Measurements from ENCODE around the gene RPS21. TPM values are rescaled to one million over a fixed set of nuclear protein-coding genes. Genes with fewer than 3 reads are reported as not detected.

Gene RPS21
- total RNA-seq, 6 experiments from 2014 or later, result 1,061 to 1,388 (median 1,229) TPM

DNA sequence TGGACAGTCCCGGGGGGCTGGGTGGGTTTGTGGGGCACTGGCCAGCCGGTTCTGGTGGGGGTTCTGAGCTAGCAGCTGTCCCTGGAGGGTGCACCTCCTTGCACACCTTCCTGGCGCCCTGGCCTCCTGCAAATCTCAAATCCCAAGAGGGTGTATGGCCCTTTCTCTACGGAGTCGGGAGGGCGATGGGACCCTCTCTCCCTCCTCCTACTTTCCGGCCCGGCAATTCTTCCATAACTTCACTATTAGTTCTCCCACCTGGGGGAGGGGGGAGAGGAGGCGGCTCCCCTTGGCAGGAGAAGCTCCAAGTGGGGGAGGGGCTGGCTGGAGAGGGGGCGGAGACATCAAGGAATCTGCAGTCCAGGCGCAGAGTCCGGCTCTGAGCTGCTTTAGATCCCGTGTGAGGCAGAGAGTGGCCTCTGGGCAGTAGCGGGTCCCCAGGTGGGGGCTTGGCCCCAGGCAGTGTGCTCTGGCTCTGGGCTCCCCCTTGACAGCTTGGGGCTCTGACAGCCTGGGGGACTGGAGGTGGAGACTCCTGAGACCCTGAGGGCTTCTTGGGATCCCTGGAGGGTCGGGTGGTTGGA, 18.4 kb upstream of the RPS21 start:
- TF ChIP-seq CTCF (IDR thresholded peaks at IDR 0.05), result no peak
- Mint-ChIP-seq H3K4me3 (no peak overlapping the region), H3K27me3 (ENCODE audit: insufficient read depth) (peaks cover 5% of the 10 kb centered on the region), H3K4me1 (ENCODE audit: low read depth) (peaks cover 17% of the 10 kb centered on the region), H3K9me3 (peaks cover 3% of the 10 kb centered on the region; the same call in 1 of the 2 replicates), H3K27ac (no peak overlapping the region), H3K36me3 (ENCODE audit: low read depth) (no peaks in the 10 kb centered on the region)
- DNase-seq, result no peak

DNA sequence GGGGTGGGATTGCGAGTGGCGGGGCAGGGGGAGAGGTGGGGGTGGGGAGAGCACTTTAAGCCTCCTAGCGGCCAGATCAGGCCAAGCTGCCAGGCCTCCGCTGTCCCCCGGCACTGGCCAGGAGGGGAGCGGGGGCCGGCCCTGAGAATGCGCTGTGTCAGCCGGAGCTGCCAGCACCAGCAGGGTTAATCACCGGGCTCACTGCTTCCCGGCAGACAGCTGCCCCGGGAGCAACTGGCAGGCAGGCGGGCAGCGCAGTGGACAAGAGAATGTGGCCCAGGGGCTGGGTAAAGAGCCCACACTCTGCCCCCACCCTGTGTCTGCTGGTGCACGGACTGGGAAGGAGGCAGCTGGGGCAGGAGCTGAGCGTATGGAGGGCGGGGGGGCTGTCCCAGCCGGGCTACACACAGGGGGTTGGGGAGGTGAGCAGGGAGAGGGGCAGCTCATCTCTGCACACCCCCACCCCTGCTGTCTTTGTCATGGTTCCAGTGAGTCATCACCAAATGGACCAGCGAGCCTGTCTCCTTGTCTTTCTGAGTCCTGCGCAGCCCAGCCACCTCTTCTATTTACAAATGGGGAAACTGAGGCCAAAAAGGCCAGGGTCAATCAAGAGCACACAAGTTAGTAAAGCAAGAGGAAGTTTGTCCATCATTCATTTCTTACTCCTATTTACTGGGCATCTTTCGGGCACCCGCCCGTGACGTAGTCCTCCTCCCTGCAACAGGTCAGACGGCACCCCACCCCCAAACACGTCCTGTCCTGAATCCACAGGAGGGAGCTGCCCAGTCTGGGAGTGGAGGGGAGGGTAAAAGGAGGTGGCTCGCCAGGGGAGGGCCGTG, 17.7 kb upstream of the RPS21 start:
- peaks cover 3% of the 10 kb centered on the region; the same call in 1 of the 2 replicates for H3K9me3 Mint-ChIP-seq

GRCh38 chr20:62369815-62370114, 17.1 kb upstream of the RPS21 start:
- H3K36me3 Mint-ChIP-seq (ENCODE audit: low read depth), result no peaks in the 10 kb centered on the region
- DNase-seq, result no peak
- no peak overlapping the region for H3K27ac Mint-ChIP-seq
- peaks cover 6% of the 10 kb centered on the region for H3K27me3 Mint-ChIP-seq (ENCODE audit: insufficient read depth)
- peaks cover 17% of the 10 kb centered on the region for H3K4me1 Mint-ChIP-seq (ENCODE audit: low read depth)
- H3K4me3 Mint-ChIP-seq, result no peak overlapping the region
- peaks cover 3% of the 10 kb centered on the region; the same call in 1 of the 2 replicates for H3K9me3 Mint-ChIP-seq
- no peak for TF ChIP-seq CTCF (IDR thresholded peaks at IDR 0.05)

More for the DNA sequence above, 17.7 kb upstream of the RPS21 start:
- peak; percentile 41 for DNase-seq
- no peak overlapping the region; the same call in 1 of the 2 replicates for H3K27ac Mint-ChIP-seq
- H3K4me3 Mint-ChIP-seq, result peak overlapping the region; percentile 42
- H3K4me1 Mint-ChIP-seq (ENCODE audit: low read depth), result peaks cover 17% of the 10 kb centered on the region
- H3K36me3 Mint-ChIP-seq (ENCODE audit: low read depth), result no peaks in the 10 kb centered on the region
- peaks cover 6% of the 10 kb centered on the region for H3K27me3 Mint-ChIP-seq (ENCODE audit: insufficient read depth)
- peak; percentile 75 for TF ChIP-seq CTCF (IDR thresholded peaks at IDR 0.05)

DNA sequence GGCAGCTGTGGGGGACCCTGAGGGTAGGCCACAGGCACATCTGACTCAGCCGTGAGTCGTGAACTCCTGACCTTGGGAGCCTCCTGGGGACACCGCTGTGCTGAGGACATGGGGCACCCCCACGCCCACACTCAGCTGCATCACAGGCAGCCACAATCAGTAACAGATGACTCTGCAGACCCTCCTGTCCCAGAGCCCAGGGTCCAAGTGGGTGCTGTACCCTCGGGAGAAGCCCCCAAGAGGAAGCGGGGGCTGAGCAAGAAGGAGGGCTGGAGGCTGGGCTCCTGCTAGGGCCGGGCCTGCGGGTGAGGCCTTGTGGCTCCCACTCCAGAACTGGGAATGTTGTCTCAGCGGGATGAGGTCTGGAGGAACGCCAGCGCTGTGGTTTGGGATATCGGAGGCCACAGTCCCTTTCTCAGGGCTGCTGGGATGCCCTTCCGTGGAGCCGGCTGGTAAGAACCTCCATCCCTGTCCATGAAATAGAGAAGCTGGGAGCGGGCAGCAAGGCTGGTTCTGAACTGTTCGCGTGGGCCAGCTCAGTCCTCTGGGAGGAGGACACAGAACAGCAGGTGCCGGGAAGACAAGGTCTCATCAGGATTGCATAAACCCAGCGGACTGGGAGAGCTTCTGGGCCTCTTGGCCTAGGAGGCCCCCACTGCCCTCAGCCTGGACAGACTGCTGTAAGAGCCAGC, 16.6 kb upstream of the RPS21 start:
- H3K27me3 Mint-ChIP-seq (ENCODE audit: insufficient read depth), result peaks cover 6% of the 10 kb centered on the region; the same call in 1 of the 2 replicates
- H3K4me1 Mint-ChIP-seq (ENCODE audit: low read depth), result peaks cover 17% of the 10 kb centered on the region
- H3K4me3 Mint-ChIP-seq, result no peak overlapping the region
- no peak overlapping the region for H3K27ac Mint-ChIP-seq
- peak; percentile 45 for DNase-seq
- H3K9me3 Mint-ChIP-seq, result peaks cover 3% of the 10 kb centered on the region; the same call in 1 of the 2 replicates
- no peak for TF ChIP-seq CTCF (IDR thresholded peaks at IDR 0.05)
- H3K36me3 Mint-ChIP-seq (ENCODE audit: low read depth), result no peaks in the 10 kb centered on the region

DNA sequence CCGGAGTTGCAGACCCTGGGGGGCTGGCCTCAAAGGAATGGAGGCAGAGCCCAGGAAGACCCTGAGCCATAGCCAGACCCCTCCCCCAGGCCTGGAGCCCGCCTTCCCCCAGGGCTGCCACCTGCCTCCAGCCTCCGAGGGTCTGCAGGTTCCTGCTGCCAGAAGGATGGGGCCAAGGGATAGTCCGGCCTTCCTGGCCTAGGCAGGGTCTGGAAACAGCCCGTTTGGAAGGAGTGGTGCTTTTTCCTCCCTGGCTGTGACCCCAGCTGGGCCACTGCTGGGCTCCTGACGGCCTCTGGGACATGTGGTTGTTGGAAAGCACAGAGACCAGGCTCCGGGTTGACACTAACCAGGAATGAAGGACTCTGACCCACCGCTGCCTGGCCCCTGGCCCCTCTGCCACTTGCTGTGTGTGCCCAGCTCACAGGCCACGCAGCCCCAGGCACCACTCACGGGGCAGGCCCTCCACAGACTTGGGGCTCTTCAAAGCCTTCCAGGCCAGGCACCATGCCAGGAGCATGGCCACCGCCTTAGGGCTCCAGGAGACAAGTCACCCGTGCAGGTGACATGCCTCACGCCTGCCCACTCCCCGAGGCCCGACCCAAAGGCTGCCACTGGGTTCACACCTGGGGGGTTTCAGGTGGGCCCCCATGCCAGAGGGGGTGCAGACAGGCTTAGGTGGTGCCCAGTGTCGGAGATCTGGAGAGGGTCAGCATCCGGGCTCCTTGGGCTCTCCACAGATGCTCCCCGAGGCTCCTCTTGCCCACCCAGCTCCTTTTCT, 15.9 kb upstream of the RPS21 start:
- Mint-ChIP-seq H3K27ac (no peak overlapping the region), H3K27me3 (ENCODE audit: insufficient read depth) (peaks cover 6% of the 10 kb centered on the region; the same call in 1 of the 2 replicates), H3K36me3 (ENCODE audit: low read depth) (no peaks in the 10 kb centered on the region), H3K4me3 (no peak overlapping the region), H3K9me3 (peaks cover 3% of the 10 kb centered on the region; the same call in 1 of the 2 replicates), H3K4me1 (ENCODE audit: low read depth) (peaks cover 17% of the 10 kb centered on the region)
- DNase-seq, result no peak
- TF ChIP-seq CTCF (IDR thresholded peaks at IDR 0.05), result no peak
